ENCODE results near the gene TRAPPC12.

GRCh38 chr2:3443083-3443482 lies 63.6 kb downstream of the TRAPPC12 start:
- TF ChIP-seq GATA3 (IDR thresholded peaks at IDR 0.05; ENCODE audit: low read depth, low read length) (no peak), GATA2 (IDR thresholded peaks at IDR 0.05; ENCODE audit: low read depth, low read length) (no peak)

Measured in SH-SY5Y (cell line).